Activated B cell treated with CpG ODN at 0.5 μM for 24 hours (primary cell): Measurements from ENCODE around the gene GMPPB. TPM values are rescaled to one million over a fixed set of nuclear protein-coding genes. Genes with fewer than 3 reads are reported as not detected.
A peak's percentile ranks its signal among the peaks of the same experiment; 100 is the strongest.

Experiments
- ATAC-seq: fragments of 200-7000 bp; cut with Tn5 transposase; one replicate; pipeline ENCODE4 v1.10.0; 2021; ENCODE audit warnings: low read depth, mild to moderate bottlenecking, moderate library complexity
- CTCF ChIA-PET: fragments of 350-600 bp; sonication (Branson Sonifier 250); formaldehyde crosslinking; loops from one replicate; lab custom pipeline; 2021; ENCODE audit warnings: antibody characterized with exemption; lab: Charles Lee
- POLR2A ChIA-PET: fragments of 350-600 bp; sonication (Branson Sonifier 250); formaldehyde crosslinking; loops from one replicate; lab custom pipeline; 2021; ENCODE audit warnings: antibody characterized with exemption; lab: Charles Lee
- DNase-seq: peaks from one replicate; pipeline ENCODE4 v3.0.0; 2022
- H3K27ac Mint-ChIP-seq: one replicate; pipeline ENCODE4 v1.8.0; 2020; ENCODE audit warnings: mixed read lengths
- H3K27me3 Mint-ChIP-seq: one replicate; pipeline ENCODE4 v1.8.0; 2021; ENCODE audit warnings: mixed read lengths
- H3K36me3 Mint-ChIP-seq: one replicate; pipeline ENCODE4 v1.8.0; 2021; ENCODE audit warnings: low read depth, mixed read lengths
- H3K4me1 Mint-ChIP-seq: one replicate; pipeline ENCODE4 v1.8.0; 2021; ENCODE audit warnings: mixed read lengths
- H3K4me3 Mint-ChIP-seq: one replicate; pipeline ENCODE4 v1.8.0; 2020; ENCODE audit warnings: mild to moderate bottlenecking, mixed read lengths
- H3K9me3 Mint-ChIP-seq: one replicate; pipeline ENCODE4 v1.8.0; 2020; ENCODE audit warnings: mixed read lengths
- CTCF ChIP-seq: fragments of 200-600 bp; IDR thresholded peaks from one replicate; pipeline ENCODE4 v1.8.0; 2022; ENCODE audit warnings: antibody characterized with exemption, mild to moderate bottlenecking
- intact Hi-C: fragments of 100-400 bp; cut with micrococcal nuclease; formaldehyde crosslinking; loops from one replicate; pipeline ENCODE4 v1.15.1; 2024
- total RNA-seq: library from RNA; stranded (reverse); gene quantifications from 2 replicates; pipeline ENCODE4 v1.2.3, GENCODE V29; 2022

The GMPPB gene
- total RNA-seq, 1 donor from 2014 or later = 39.9 TPM

GRCh38 chr3:49706456-49707112, 17.2 kb downstream of the GMPPB start:
- CTCF ChIA-PET = no interaction called here
- DNase-seq (no peak), ATAC-seq (no peak)
- POLR2A ChIA-PET = no interaction called here
- Mint-ChIP-seq H3K36me3 (peaks cover 34% of the 10 kb centered on the region), H3K9me3 (no peaks in the 10 kb centered on the region), H3K4me1 (peaks cover 4% of the 10 kb centered on the region), H3K27me3 (no peaks in the 10 kb centered on the region), H3K4me3 (no peak overlapping the region), H3K27ac (no peak overlapping the region)
- TF ChIP-seq CTCF = no peak
- intact Hi-C loops = no loop called here

DNA sequence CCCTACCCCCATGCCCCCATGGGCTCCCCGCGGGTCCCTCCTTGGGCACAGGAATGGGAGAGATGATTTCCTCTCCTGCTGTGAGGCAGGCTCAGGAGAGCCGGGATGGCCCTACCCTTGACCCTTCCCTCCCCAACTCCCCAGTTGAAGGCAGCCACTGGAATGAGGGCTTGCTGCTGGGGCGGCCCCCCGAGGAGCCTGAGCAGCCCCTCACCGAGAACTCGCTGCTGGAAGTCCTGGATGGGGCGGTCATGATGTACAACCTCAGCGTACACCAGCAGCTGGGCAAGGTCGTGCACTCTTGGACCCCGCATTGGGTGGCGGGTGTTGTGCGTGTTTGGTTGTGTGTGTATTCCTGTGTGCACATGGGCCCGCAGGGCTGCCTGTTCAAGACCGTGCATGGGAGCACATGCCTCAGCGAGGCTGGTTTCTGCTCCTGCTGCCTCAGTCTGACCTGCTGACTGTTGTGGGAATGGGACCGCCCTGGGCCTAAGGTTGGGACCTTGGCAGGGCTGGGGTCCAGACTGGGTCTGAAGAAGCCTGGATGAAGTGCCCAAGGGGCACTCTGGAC, 18.3 kb downstream of the GMPPB start:
- no peak for TF ChIP-seq CTCF
- intact Hi-C loops = no loop called here
- CTCF ChIA-PET = no interaction called here
- POLR2A ChIA-PET = no interaction called here
- H3K27me3 Mint-ChIP-seq = no peaks in the 10 kb centered on the region
- no peaks in the 10 kb centered on the region for H3K9me3 Mint-ChIP-seq
- H3K4me3 Mint-ChIP-seq = no peak overlapping the region
- no peak for DNase-seq
- no peak for ATAC-seq
- H3K27ac Mint-ChIP-seq = no peak overlapping the region
- peaks cover 41% of the 10 kb centered on the region for H3K36me3 Mint-ChIP-seq
- peaks cover 4% of the 10 kb centered on the region for H3K4me1 Mint-ChIP-seq

DNA sequence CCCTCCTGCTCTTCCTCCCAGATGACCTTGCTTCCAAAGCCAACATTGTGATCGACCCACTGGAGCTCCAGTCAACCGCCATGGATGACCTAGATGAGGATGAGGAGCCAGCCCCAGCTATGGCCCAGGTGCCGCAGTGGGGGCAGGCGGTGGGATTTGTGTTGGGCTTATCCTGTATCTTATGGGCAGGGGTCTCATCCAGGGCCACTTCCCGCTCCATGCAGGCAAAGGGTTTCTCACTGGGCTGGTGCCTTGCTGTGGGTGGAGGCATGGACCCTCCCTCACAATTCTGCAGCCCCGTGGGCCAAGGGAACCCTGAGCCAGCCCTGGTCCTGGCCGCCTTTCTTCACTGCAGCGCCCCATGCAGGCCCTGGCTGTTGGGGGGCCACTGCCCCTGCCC, 19.1 kb downstream of the GMPPB start:
- CTCF ChIA-PET = interaction anchor here (2.0 kb wide), 2 partner anchors 134 to 165 kb away, joined by 8 to 9 read pairs; no protein-coding TSS in a partner anchor
- Mint-ChIP-seq H3K36me3 (peaks cover 44% of the 10 kb centered on the region), H3K27me3 (no peaks in the 10 kb centered on the region), H3K4me1 (peaks cover 4% of the 10 kb centered on the region), H3K27ac (no peak overlapping the region), H3K4me3 (no peak overlapping the region), H3K9me3 (no peaks in the 10 kb centered on the region)
- TF ChIP-seq CTCF = no peak
- no peak for DNase-seq
- ATAC-seq = no peak
- intact Hi-C loops = no loop called here
- POLR2A ChIA-PET = interaction anchor here (0.5 kb wide), 1 partner anchor 101 kb away, joined by 4 read pairs; no protein-coding TSS in a partner anchor

GRCh38 chr3:49703956-49704355, 19.8 kb downstream of the GMPPB start:
- no peak for ATAC-seq
- TF ChIP-seq CTCF = no peak
- peaks cover 4% of the 10 kb centered on the region for H3K4me1 Mint-ChIP-seq
- no peaks in the 10 kb centered on the region for H3K9me3 Mint-ChIP-seq
- H3K36me3 Mint-ChIP-seq = peaks cover 47% of the 10 kb centered on the region
- intact Hi-C loops = loop anchor here (1.0 kb wide), 3 partner anchors 98 to 522 kb away; no protein-coding TSS in a partner anchor
- POLR2A ChIA-PET = no interaction called here
- no peak overlapping the region for H3K4me3 Mint-ChIP-seq
- H3K27ac Mint-ChIP-seq = no peak overlapping the region
- no peak for DNase-seq
- no peaks in the 10 kb centered on the region for H3K27me3 Mint-ChIP-seq
- CTCF ChIA-PET = interaction anchor here (0.7 to 2.0 kb wide), 7 partner anchors 9 to 202 kb away, joined by 3 to 9 read pairs (median 5); partner anchors contain the start of gene AMIGO3

GRCh38 chr3:49703443-49703927, 20.3 kb downstream of the GMPPB start:
- no peak for TF ChIP-seq CTCF
- DNase-seq = peak; percentile 54
- H3K4me1 Mint-ChIP-seq = peaks cover 4% of the 10 kb centered on the region
- no peaks in the 10 kb centered on the region for H3K9me3 Mint-ChIP-seq
- peaks cover 50% of the 10 kb centered on the region for H3K36me3 Mint-ChIP-seq
- ChIA-PET POLR2A (interaction anchor here (1.5 kb wide), 1 partner anchor 136 kb away, joined by 7 read pairs; no protein-coding TSS in a partner anchor), CTCF (interaction anchor here (0.7 to 2.0 kb wide), 7 partner anchors 10 to 203 kb away, joined by 3 to 9 read pairs (median 5); partner anchors contain the start of gene AMIGO3)
- peak; percentile 100 for ATAC-seq
- peak overlapping the region; percentile 41 for H3K27ac Mint-ChIP-seq
- intact Hi-C loops = loop anchor here (1.0 kb wide), 3 partner anchors 99 to 523 kb away; no protein-coding TSS in a partner anchor
- H3K4me3 Mint-ChIP-seq = no peak overlapping the region
- H3K27me3 Mint-ChIP-seq = no peaks in the 10 kb centered on the region
